Gastrocnemius medialis (tissue), 4 donors: ENCODE results near the gene SYTL2.

ENCODE experiments used
- POLR2A ChIP-seq, 2 donors: fragments of 450-650 bp; IDR thresholded peaks; one replicate each; pipeline ENCODE4 v1.6.1; 2017; ENCODE audit warnings: antibody characterized with exemption in 2 of 2, mild to moderate bottlenecking in 2 of 2, moderate library complexity in 2 of 2
- TF ChIP-seq, protein P1 (sequence below), 5 experiments: fragments of 450-650 bp in 3 of 5; fragments of 200-600 bp in 2 of 5; sonication (generic) in 2 of 5; IDR thresholded peaks in 4 of 5; conservative IDR thresholded peaks in 1 of 5; 1 replicate in 4 of 5; 2 replicates in 1 of 5; pipeline ENCODE4 v1.5.1; 2016 to 2019; ENCODE audit warnings: antibody characterized with exemption in 5 of 5, mild to moderate bottlenecking in 3 of 5, moderate library complexity in 3 of 5

DNA sequence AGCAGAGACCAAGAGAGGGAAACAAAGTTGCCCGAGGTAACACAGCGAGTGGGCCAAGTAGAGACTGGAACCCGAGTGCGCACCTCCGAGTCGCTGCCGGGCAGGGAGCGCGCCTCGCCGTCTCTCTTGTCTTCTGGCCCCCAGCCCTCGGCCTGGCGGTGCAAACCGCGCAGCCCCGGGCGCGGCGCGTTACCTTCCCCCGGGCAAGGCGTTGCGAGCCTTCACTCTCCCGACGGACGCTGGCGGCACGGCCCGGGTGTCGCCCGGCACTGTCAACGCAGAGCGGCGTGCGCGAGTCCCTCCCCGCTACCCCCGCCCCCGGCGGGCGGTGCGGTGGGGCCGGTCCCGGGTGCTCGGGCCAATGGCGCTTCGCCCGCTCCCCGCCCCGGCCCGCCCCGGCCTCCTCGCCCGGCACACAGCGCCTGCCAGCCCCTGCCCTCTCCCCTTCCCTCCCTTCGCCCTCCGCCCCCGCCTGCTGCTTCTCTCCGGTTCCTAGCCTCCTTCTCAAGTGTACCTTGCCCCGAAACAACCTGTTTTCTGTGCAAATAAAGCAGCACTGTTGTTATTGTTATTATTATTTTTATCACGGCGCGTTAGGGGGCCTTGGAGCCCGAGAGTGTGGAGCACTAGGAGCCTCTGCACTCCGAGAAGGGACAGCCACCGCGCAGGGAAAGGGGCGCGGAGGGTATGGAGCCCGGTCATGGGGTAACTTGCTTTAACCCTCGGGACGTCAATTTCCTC is at the start of gene SYTL2:
- TF ChIP-seq, protein P1, sequence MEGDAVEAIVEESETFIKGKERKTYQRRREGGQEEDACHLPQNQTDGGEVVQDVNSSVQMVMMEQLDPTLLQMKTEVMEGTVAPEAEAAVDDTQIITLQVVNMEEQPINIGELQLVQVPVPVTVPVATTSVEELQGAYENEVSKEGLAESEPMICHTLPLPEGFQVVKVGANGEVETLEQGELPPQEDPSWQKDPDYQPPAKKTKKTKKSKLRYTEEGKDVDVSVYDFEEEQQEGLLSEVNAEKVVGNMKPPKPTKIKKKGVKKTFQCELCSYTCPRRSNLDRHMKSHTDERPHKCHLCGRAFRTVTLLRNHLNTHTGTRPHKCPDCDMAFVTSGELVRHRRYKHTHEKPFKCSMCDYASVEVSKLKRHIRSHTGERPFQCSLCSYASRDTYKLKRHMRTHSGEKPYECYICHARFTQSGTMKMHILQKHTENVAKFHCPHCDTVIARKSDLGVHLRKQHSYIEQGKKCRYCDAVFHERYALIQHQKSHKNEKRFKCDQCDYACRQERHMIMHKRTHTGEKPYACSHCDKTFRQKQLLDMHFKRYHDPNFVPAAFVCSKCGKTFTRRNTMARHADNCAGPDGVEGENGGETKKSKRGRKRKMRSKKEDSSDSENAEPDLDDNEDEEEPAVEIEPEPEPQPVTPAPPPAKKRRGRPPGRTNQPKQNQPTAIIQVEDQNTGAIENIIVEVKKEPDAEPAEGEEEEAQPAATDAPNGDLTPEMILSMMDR (IDR thresholded peaks at IDR 0.05 in 4 of 5, conservative IDR thresholded peaks at IDR 0.05 in 1 of 5) = no peak
- TF ChIP-seq POLR2A (IDR thresholded peaks at IDR 0.05) = peak; percentile 52 to 68
